ENCODE measurements around the gene SLC25A5.
"Not testable (repeated sequence)": the region's sequence is repeated elsewhere in the genome, so short reads cannot be mapped to it uniquely, and the experiment has no call there.

SLC25A5 gene

DNA sequence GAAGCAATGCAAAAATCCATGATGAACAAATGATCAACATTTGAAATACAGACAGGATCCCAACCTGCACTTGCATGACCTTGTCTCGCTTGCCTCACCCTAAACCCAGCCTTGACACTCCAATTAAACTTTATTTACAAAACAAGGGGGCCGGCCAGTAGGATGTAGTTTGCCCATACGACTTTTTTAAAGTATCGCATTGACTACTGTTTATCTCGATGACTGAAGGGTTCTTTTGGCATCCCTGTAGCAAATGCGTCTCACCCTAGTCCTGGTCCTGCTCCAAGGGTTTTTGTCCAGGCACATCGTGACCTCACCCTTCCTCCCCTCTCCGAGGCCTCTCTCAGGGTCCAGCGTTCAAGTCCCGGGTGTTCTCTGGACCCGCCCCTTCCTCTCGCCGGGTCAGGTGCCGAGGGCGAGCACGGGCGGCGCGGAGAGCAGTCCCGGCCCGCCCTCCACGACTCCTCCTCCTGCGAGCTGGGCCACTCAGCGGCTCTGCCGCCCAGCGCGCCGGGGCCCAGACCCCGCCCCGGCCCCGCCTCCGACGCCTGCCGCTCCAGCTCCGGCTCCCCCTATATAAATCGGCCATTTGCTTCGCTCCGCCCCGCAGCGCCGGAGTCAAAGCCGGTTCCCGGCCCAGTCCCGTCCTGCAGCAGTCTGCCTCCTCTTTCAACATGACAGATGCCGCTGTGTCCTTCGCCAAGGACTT, at the start of gene SLC25A5:
SLC25A5 (plus strand) TSS at position 603 of the 709 bp plus-strand sequence; CDS start at position 675, 72 bp downstream.
- H3K4me1 Mint-ChIP-seq (ENCODE audit: low read depth): peaks cover 12% of the 10 kb centered on the region
- H3K27me3 Mint-ChIP-seq: no peaks in the 10 kb centered on the region
- DNase-seq: peak; percentile 87
- H3K4me3 Mint-ChIP-seq: peak within 1 kb of the TSS; percentile 89
- peak within 1 kb of the TSS; percentile 95 for H3K27ac Mint-ChIP-seq
- no peaks in the 10 kb centered on the region for H3K9me3 Mint-ChIP-seq
- peaks cover 37% of the 10 kb centered on the region for H3K36me3 Mint-ChIP-seq (ENCODE audit: low read depth)

DNA sequence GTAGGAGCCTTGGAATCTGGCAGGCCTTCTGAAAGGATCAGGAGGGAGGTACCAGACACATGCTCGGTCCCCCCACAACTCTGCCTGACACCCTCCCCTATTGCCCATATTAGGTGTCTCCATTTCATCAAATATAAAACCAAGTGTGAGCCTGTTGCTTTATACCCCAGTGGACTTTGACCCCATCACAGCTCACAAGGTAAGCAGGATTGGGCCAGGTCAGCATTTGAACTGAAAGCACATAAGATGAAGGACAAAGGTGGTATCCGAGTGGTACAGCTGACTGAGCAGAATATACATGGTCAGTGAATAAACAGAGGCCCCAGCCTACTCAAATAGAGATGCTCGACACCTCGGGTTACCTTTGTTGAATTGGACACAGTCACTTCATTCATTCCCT, 49.1 kb upstream of the SLC25A5 start:
- no peaks in the 10 kb centered on the region for H3K9me3 Mint-ChIP-seq
- no peak for DNase-seq
- H3K4me1 Mint-ChIP-seq (ENCODE audit: low read depth): no peaks in the 10 kb centered on the region

DNA sequence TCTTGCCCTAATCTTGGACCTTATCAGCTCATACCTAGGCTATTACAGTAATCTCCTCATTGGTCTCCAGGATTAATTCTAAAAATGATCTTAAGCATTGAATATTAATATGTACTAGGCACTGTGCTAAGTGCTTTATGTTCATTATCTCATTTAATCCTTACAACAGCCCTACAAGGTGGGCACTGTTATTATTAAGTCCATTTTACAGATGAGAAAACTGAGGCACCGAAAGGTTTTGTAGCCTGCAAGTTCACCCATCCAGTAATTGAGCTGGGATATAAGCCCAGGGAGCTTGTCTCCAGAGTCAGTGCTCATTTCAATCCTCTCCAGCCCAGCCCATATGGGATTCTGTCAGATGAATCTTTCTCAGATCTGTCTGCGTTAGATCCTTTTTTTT, 48.3 kb upstream of the SLC25A5 start:
- no peaks in the 10 kb centered on the region for H3K27me3 Mint-ChIP-seq
- H3K27ac Mint-ChIP-seq: no peak overlapping the region
- H3K9me3 Mint-ChIP-seq: no peaks in the 10 kb centered on the region
- no peak for DNase-seq
- H3K36me3 Mint-ChIP-seq (ENCODE audit: low read depth): peaks cover 1% of the 10 kb centered on the region
- no peak overlapping the region for H3K4me3 Mint-ChIP-seq
- no peaks in the 10 kb centered on the region for H3K4me1 Mint-ChIP-seq (ENCODE audit: low read depth)

More for the DNA sequence above, 49.1 kb upstream of the SLC25A5 start:
- Mint-ChIP-seq H3K27ac (no peak overlapping the region), H3K36me3 (ENCODE audit: low read depth) (peaks cover 1% of the 10 kb centered on the region), H3K4me3 (no peak overlapping the region), H3K27me3 (no peaks in the 10 kb centered on the region)

DNA sequence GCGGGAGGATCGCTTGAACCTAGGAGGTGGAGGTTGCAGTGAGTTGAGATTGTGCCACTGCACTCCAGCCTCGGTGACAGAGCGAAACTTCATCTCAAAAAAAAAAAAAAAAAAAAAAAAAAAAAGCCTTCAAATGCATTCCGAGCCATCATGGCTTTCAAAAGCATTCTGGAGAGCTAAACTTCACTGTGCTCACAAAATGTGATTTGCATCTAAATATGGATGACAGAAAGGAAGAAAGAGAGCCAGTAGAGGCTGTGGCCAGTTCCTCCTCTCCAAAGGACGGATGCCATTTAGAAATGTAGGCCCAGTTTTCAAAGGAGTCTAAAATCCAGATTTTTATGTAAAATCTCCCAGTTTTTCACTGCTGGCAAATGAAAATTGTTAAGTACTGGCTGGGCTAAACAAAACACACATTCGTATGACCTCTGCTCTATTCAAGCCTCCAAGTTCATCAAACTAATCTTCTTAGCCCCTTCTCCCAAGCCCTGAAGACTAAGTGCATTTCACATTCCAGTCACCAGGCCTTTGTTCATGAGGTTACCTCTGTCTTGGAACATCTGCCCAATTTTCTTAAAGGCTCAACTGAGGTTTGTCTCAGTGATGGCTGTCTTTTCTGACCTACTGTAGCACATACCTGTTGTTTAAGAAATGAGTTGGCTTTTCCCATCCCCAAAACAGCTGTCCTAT, 47.1 kb upstream of the SLC25A5 start:
- Mint-ChIP-seq H3K27me3 (no peaks in the 10 kb centered on the region), H3K4me3 (no peak overlapping the region), H3K9me3 (no peaks in the 10 kb centered on the region), H3K27ac (no peak overlapping the region), H3K36me3 (ENCODE audit: low read depth) (peaks cover 1% of the 10 kb centered on the region), H3K4me1 (ENCODE audit: low read depth) (no peaks in the 10 kb centered on the region)
- DNase-seq: no peak

DNA sequence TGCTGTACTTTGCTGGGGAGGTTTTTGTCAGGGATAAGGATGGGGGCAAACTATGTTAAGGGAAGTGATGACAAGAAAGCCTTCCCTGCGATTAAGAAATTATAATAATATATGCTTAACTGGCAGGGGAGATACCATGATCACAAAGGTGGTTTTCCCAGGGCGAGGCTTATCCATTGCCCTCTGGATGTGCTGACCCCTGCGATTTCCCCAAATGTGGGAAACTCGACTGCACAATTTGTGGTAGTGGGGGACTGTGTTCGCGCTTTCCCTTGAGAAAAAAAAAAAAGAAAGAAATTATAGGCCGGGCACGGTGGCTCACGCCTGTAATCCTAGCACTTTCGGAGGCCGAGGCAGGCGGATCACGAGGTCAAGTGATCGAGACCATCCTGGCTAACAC, 44.6 kb upstream of the SLC25A5 start:
- Mint-ChIP-seq H3K36me3 (ENCODE audit: low read depth) (no peaks in the 10 kb centered on the region), H3K27ac (no peak overlapping the region), H3K4me1 (ENCODE audit: low read depth) (peaks cover 10% of the 10 kb centered on the region), H3K9me3 (no peaks in the 10 kb centered on the region), H3K4me3 (no peak overlapping the region), H3K27me3 (no peaks in the 10 kb centered on the region)
- no peak for DNase-seq

DNA sequence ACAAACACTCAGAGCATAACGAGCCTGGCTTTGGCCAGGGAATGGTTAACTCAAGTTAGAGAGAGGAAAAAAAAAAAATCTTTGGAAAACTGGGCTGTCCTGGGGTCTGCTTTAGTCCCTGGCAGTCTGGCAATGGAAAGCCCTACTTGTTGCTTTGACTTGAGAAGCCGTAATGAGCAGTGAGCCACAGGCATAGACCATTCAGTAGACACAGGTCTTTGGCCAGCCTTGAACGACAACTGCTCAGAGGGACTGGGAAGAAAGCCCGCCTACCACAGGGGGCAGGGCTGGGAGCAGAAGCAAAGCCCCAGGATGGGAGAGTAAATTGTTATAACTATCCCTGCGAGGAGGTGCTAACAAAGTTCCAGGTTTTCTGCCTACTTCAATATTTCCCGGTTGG, 43.2 kb upstream of the SLC25A5 start:
- Mint-ChIP-seq H3K4me3 (no peak overlapping the region), H3K4me1 (ENCODE audit: low read depth) (peaks cover 10% of the 10 kb centered on the region), H3K9me3 (no peaks in the 10 kb centered on the region), H3K36me3 (ENCODE audit: low read depth) (no peaks in the 10 kb centered on the region), H3K27me3 (no peaks in the 10 kb centered on the region), H3K27ac (no peak overlapping the region)
- DNase-seq: no peak

DNA sequence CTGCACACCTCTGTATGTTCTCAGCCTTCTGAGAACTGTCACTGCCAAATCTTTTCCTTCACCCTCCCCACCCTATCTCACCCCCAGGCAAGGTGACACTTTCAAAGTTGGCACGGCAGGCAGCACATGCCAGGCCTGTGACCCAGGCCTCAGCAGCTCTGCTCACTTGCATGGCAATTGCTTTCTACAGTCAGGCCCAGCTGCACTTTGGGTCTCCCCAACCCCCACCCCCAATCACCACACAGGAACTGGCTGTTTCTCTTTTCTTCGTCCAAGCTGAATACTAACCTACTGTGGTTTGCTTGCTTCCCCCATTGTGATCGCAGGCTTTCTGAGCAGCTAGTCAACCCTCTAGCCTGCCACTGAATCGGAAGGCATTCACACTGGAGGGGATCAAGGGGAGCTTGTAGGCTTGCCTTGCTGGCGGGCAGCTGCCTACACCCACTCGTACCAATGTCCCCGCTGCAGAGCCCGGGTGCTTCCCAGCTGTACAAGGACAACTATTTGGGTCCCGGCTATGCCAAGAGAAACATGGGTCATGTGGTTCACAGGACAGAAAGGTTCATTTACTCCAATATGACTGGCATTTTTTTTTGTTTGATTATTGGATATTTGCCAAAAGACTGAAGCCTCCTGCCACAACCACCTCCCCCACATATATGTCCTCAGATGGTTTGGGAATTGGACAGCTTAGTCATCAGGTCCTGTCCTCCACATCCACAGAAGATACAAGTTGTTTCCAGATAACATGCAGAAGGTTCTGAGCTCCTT, 41.0 kb upstream of the SLC25A5 start:
- peak; percentile 31 for DNase-seq
- H3K27me3 Mint-ChIP-seq: no peaks in the 10 kb centered on the region
- H3K4me1 Mint-ChIP-seq (ENCODE audit: low read depth): peaks cover 10% of the 10 kb centered on the region
- no peaks in the 10 kb centered on the region for H3K9me3 Mint-ChIP-seq
- H3K4me3 Mint-ChIP-seq: no peak overlapping the region
- no peak overlapping the region for H3K27ac Mint-ChIP-seq
- H3K36me3 Mint-ChIP-seq (ENCODE audit: low read depth): no peaks in the 10 kb centered on the region

DNA sequence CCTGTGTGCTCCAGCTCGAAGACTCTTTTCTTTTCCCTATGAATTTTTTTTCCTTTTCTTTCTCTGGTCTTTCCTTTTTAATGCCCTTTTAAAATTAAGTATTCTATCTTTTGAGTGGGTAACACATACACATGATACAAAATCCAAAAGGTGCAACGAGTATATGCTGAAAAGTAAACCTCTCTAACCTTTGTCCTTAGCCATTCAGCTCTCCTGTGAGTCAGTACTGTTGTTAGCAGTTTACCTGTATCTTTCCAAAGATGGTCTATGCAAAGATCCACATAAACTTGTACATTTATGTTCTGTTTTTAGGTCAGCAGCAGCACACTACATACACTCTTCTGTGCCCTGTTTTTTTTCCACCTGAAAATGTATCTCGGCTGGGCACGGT, 40.5 kb upstream of the SLC25A5 start:
- H3K27me3 Mint-ChIP-seq: no peaks in the 10 kb centered on the region
- H3K4me3 Mint-ChIP-seq: no peak overlapping the region
- no peaks in the 10 kb centered on the region for H3K9me3 Mint-ChIP-seq
- H3K4me1 Mint-ChIP-seq (ENCODE audit: low read depth): peaks cover 10% of the 10 kb centered on the region
- H3K27ac Mint-ChIP-seq: no peak overlapping the region
- no peaks in the 10 kb centered on the region for H3K36me3 Mint-ChIP-seq (ENCODE audit: low read depth)
- no peak for DNase-seq

DNA sequence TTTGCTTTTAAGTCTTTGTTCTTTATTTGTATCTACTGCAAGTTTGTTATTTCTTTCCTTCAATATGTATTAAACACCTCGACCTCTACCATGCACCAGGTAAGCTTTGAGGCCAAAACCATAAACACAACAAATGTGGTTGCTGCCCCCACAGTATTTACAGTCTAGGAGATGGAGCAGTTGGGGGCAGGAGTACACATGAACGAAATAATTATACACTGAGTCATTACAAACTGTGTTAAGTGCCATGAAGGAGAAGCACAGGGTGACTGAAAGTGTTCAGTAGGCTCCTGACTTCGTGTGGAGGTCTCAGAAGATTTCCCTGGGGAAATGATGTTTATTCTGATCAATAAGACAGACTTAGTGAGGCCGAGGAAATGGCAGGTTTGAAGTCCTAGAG, 38.8 kb upstream of the SLC25A5 start:
- Mint-ChIP-seq H3K4me1 (ENCODE audit: low read depth) (peaks cover 10% of the 10 kb centered on the region), H3K9me3 (no peaks in the 10 kb centered on the region), H3K4me3 (no peak overlapping the region), H3K27me3 (no peaks in the 10 kb centered on the region), H3K27ac (no peak overlapping the region), H3K36me3 (ENCODE audit: low read depth) (no peaks in the 10 kb centered on the region)
- DNase-seq: no peak

DNA sequence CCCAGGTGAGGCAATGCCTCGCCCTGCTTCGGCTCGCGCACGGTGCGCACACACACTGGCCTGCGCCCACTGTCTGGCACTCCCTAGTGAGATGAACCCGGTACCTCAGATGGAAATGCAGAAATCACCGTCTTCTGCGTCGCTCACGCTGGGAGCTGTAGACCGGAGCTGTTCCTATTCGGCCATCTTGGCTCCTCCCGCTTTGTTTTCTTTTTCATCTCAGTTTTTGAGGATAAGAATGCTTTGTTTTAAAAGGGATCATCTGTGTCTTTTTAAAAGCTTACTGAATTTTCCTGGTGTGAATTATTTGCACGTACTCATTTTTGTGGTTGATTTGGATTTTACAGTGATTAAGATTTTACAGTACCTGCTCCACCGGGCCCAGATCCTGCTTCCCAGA, 26.9 kb upstream of the SLC25A5 start:
- H3K27me3 Mint-ChIP-seq: peaks cover 17% of the 10 kb centered on the region
- H3K27ac Mint-ChIP-seq; H3K9me3 Mint-ChIP-seq; DNase-seq; H3K4me1 Mint-ChIP-seq (ENCODE audit: low read depth); H3K4me3 Mint-ChIP-seq; H3K36me3 Mint-ChIP-seq (ENCODE audit: low read depth): not testable (repeated sequence)

DNA sequence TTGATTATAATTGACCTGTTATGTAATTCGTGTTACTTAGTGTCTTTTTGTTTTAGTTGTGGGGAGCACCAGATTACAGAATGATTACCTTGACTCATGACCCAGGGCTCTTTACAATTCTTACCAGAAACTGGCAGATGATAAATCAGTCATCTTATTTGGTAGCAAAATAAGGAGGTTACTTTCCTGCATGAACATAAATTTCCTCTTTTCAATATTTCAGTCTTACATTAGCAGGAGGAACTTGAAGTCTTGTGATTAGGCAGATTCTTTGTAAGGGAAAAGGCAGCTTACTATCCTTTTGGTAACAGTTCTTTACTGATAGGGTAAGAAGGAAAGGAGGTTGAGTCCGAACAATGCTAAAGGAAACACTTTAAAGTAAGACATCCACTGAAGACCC, 26.0 kb upstream of the SLC25A5 start:
- H3K27ac Mint-ChIP-seq: no peak overlapping the region
- H3K4me3 Mint-ChIP-seq: no peak overlapping the region
- H3K27me3 Mint-ChIP-seq: peaks cover 17% of the 10 kb centered on the region
- no peak for DNase-seq
- no peaks in the 10 kb centered on the region for H3K4me1 Mint-ChIP-seq (ENCODE audit: low read depth)
- no peaks in the 10 kb centered on the region for H3K36me3 Mint-ChIP-seq (ENCODE audit: low read depth)
- H3K9me3 Mint-ChIP-seq: no peaks in the 10 kb centered on the region

DNA sequence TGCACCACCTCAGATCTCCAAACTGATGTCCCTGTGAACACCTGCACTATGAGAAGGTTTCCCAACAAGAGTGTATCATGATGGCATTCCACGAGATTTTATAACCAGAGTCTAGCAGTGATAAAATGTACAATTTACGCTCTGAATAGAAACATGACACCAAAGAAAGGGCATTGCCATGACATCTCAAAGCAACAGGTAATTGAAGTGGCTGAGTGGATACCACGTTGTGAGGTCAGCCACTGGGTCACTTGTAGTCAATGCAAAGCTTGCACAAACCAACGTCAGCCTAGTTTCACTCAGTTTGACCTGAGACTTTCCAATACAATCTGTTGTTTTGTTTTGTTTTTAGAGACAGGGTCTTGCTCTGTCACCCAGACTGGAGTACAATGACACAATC, 15.0 kb upstream of the SLC25A5 start:
- H3K4me3 Mint-ChIP-seq: no peak overlapping the region
- H3K9me3 Mint-ChIP-seq: no peaks in the 10 kb centered on the region
- no peak overlapping the region for H3K27ac Mint-ChIP-seq

DNA sequence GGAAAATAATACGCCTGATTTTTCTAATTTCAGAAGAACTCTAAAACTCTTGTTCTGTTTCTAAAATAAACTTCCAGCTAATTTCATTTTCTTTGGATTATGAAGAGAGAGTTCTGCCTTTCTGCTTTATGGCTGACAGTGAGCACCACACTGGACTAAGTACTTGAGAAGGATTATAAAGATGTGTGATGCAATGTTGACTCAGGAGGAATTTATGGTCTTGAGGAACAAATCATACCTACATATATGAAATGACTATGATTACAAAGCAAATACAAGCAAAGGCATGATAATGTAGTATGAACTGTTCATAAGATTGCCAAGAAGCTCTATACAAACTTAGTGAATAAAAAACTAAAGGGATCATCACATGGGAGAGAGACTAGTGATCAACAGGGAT, 13.0 kb upstream of the SLC25A5 start:
- Mint-ChIP-seq H3K4me1 (ENCODE audit: low read depth) (no peaks in the 10 kb centered on the region), H3K9me3 (no peaks in the 10 kb centered on the region), H3K27me3 (peaks cover 3% of the 10 kb centered on the region), H3K36me3 (ENCODE audit: low read depth) (no peaks in the 10 kb centered on the region), H3K4me3 (no peak overlapping the region), H3K27ac (no peak overlapping the region)
- DNase-seq: no peak

More for the DNA sequence above, 15.0 kb upstream of the SLC25A5 start:
- no peaks in the 10 kb centered on the region for H3K4me1 Mint-ChIP-seq (ENCODE audit: low read depth)
- no peaks in the 10 kb centered on the region for H3K36me3 Mint-ChIP-seq (ENCODE audit: low read depth)
- H3K27me3 Mint-ChIP-seq: peaks cover 9% of the 10 kb centered on the region
- DNase-seq: no peak

DNA sequence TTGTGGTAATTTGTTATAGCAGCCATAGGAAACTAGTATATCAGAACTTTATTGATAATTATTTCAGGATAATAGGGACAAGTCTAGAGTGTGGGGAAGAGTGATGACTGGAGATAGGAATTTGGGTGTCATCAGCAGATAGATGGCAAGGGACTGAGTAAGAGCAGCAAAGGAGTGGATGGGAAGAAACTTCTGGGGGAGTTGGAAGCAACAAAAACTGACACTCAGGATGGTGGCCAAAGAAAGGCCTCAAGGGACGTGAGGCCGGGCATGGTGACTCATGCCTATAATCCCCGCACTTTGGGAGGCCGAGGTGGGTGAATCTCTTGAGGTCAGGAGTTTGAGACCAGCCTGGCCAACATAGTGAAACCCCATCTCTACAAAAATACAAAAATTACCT, 9.1 kb upstream of the SLC25A5 start:
- peaks cover 3% of the 10 kb centered on the region for H3K27me3 Mint-ChIP-seq
- no peaks in the 10 kb centered on the region for H3K9me3 Mint-ChIP-seq
- no peak for DNase-seq
- no peaks in the 10 kb centered on the region for H3K36me3 Mint-ChIP-seq (ENCODE audit: low read depth)
- no peaks in the 10 kb centered on the region for H3K4me1 Mint-ChIP-seq (ENCODE audit: low read depth)
- H3K27ac Mint-ChIP-seq: no peak overlapping the region
- no peak overlapping the region for H3K4me3 Mint-ChIP-seq

DNA sequence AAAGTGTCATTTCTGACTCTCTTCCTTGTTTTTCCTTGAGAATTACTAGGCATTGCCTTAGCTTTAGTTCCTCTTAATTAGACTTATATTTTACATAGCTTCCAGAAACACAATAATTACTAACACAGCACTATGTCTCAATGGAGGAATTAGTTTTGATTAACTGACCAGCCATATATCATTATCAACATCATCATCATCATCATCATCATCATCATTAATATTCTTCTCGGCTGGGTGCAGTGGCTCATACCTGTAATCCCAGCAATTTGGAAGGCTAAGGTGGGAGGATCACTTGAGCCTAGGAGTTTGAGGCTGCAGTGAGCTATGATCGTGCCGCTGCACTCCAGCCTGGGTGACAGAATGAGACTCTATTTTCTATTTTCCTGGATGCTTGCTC, 2.7 kb upstream of the SLC25A5 start:
- DNase-seq: no peak
- Mint-ChIP-seq H3K27ac (no peak overlapping the region), H3K9me3 (no peaks in the 10 kb centered on the region), H3K36me3 (ENCODE audit: low read depth) (peaks cover 20% of the 10 kb centered on the region), H3K27me3 (no peaks in the 10 kb centered on the region), H3K4me3 (no peak overlapping the region), H3K4me1 (ENCODE audit: low read depth) (peaks cover 12% of the 10 kb centered on the region)

Data from activated T-cell treated with anti-CD3 and anti-CD28 coated beads, Interleukin-2, amount 50 U/mL, for 24 hours (primary cell).